SK-N-DZ (cell line): ENCODE data around the gene CD46.

Source experiments
- DNase-seq: peaks from one replicate; pipeline ENCODE4 v3.0.0-alpha.2; 2015; ENCODE audit warnings: low spot score

The CD46 gene

GRCh38 chr1:207794861-207795260 lies 43.0 kb downstream of the CD46 start:
- DNase-seq = no peak

GRCh38 chr1:207797229-207797973 lies 45.5 kb downstream of the CD46 start:
- peak; percentile 67 for DNase-seq

GRCh38 chr1:207798847-207799246 lies 47.0 kb downstream of the CD46 start:
- DNase-seq = no peak

DNA sequence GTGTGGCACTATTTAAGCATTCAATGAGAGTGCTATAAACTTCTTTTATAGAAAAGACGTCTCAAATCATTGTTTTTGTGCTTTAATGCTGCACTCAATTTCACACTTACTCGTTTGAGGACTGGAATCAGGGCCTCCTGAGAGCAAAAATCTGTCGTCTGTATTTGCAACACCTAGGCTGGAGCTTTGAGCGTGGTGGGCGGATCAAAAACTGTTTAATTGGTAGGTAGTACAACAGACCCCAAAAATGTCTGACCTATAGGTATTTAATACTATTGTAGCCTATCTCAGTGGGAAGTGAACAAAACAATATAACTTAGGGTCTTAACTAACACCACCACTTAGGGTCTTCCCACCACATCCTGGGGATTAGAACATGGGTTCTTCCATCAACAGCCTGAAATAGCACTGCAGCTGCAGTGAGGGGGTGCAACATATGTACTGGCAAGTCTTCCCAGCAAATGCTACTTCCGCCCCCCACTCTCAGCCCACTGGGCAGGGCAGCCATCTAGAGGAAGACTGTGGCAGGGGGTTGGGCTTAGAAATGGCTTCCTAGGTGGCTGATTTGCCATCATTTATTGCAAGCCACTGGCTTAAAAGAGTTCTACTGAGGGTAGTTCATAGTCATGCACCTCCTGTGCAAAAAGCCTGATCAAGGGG lies 48.3 kb downstream of the CD46 start:
- no peak for DNase-seq

DNA sequence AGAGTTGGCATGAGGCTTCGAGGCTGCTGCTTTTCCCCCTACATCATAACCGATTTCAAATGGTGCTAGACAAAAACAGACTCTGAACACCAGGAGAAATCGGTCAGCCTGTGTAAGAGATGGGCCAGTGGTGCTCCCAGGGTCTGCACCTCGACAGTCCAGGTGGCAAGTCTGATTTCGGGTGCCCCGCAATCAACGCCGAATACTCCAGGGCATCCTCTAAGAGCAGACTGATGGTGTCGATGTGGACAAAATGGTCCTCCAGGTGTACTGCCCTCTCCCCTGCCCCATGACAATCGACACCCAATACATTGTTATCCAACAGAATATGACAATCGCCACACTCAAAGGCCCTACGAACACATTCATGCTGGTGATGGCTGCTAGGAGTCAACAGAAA lies 50.0 kb downstream of the CD46 start:
- no peak for DNase-seq

DNA sequence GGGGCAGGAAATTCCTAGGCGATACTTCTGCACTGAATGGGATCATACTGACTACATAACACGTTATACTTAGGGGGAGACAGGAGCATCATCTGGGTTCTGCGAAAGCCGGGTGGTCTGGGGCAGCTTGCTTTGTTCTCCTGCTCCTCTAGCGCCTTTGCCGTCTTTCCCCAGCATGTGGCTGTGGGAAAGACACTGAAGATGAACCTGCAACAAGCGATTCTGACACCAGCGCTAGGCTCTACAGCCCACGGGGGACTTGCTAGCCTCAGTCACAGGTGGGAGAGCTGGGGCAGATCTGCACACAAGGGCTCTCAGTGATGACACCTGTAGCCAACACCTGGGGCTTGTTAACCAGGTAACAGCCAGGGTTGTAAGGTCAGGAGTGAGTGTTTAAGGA lies 51.8 kb downstream of the CD46 start:
- DNase-seq = no peak

- no peak for DNase-seq
Measured at GRCh38 chr1:207804721-207805468, 53.0 kb downstream of the CD46 start.

- DNase-seq = no peak
Measured at GRCh38 chr1:207805841-207806421, 54.1 kb downstream of the CD46 start.

- no peak for DNase-seq
Measured at GRCh38 chr1:207806531-207807325, 54.9 kb downstream of the CD46 start.

DNA sequence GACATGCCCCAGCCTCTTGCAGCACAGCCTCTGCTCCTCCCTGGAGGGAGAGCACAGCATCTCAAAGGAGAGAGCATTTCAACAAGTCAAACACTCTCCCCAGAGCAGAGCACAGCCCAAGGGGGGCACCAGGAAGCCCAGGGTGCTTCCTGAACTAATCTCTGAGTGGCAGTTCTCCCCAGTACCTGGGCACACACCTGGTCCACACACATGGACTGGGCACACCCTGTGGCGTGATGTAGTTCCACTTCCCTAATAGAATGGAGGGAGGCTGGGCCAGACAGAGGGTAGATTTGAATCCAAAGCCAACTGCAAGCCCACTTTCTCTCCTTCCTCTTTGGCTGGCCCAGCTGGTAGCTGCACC lies 55.5 kb downstream of the CD46 start:
- DNase-seq = no peak

GRCh38 chr1:207807690-207808321 lies 56.0 kb downstream of the CD46 start:
- DNase-seq = no peak

GRCh38 chr1:207808322-207808705 lies 56.5 kb downstream of the CD46 start:
- no peak for DNase-seq

DNA sequence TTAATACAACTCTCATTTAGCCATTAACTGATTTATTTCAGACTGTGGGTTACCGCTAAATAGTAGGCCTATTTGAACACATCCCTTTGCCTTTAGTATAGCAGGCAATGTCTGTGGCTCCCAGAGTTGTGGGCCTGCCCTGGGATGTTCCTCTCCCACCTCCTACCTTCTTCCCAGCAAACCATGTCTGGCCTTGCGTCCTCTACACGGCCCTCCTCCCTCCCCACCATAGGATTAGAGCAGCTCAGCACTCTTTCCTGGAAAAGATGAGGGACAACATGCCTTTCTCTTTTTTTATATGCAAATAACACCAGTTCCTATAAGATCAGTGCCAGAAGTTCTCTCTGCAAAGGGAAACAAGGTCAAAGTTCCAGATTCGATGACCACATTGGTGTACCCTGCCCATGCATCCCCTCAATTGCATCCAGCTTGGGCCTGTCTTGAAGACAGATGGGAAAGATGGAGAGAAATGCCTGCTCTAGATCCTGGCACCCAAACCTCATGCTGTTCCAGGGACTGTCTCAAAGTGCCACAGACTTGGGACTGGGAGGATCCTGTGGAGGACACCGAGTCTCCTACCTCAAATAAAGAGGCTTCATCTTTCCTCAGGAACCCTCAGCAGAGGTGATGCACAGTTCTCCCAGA lies 57.2 kb downstream of the CD46 start:
- DNase-seq = no peak

DNA sequence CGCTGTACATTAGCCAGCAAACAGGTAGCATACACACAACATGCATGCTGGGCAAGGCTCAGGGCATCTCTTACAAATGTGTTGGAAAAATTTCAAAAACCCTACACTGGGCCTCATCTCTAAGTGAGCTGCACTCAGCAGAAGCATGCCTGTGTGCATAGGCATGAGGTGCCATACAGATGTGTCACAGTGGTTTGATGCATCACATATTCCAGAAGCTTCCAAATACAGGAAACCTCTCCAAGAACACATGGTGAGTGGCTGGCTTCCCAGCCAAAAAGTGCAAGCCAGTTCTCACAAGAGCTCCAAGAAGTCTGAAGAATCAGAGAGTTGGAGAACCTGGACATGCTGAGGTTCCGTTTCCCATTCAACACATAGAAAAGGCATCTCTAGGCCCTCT lies 58.3 kb downstream of the CD46 start:
- DNase-seq = no peak

GRCh38 chr1:207810606-207811295 lies 58.9 kb downstream of the CD46 start:
- DNase-seq = no peak

DNA sequence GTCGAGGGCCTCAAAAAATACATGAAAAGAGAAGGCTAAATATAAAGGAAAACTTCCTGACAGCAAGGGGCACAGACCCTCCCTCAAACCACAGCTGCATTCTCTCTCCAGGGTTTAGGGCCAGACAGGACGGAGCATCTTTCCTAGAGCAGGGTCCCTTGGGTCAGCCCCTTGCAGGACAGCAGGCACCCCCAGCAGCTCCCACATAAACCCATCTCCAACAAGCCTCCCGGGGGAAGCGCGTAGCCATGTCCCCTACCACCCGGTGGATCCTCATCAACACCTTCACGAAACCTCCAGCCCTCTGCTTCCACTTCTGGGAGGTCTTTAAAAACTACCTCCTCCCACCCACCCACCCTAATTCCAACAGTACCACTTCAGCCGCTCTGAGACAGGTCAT lies 59.5 kb downstream of the CD46 start:
- no peak for DNase-seq

DNA sequence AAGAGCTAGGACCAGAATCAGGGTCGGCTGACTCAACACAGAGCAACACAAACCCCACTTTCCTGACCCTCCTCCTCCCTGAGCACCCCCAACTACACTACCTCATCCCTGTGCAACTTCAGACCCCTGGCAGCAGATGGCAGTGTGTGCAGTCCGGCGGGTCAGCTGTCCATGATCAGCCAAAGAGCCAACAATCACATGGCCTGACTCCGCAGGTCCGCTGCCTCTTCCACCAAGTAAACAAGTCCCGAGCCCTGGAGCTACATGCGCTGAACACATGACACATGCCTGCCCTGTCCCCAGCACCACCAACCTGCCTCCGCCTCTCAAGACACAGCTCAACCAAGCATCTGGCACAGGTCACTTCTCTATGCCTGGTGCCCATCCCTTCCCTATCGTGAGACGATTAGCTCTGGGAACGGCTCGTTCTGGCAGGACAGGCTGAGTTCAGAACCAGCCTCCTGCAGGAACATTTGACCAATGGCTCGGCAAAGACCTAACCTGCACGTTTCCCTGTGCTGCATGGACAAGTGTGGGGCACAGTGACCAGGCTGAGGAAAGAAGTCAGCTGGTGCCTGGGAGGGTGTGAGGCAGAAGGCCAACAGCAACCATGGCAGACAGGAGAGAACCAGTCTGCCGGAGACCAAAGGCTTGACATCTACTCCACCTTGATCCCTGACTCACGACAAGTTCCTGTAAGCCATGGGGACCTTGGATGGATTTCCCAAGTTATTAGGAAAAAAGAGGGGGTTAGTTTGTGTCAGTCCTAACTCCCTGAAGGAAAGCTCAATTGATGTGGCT lies 60.3 kb downstream of the CD46 start:
- peak; percentile 22 for DNase-seq

- no peak for DNase-seq
Measured at GRCh38 chr1:207812778-207813511, 61.1 kb downstream of the CD46 start.
